SU-DHL-6 (cell line): ENCODE data around the gene ASGR2.

Source experiments
- H2AFZ ChIP-seq: fragments of 200-600 bp; sonication (generic); 2 replicates; pipeline ENCODE4 v1.6.1; 2014; ENCODE audit warnings: low read depth, mild to moderate bottlenecking, moderate library complexity, mixed read lengths, antibody characterized with exemption, low read length; ENCODE audit not compliant: severe bottlenecking
- H3F3A ChIP-seq: fragments of 200-600 bp; shearing (Covaris generic); 2 replicates; pipeline ENCODE4 v1.6.0; 2016; ENCODE audit warnings: antibody characterized with exemption, mild to moderate bottlenecking; ENCODE audit not compliant: insufficient read depth
- H3K27ac ChIP-seq: fragments of 200-600 bp; sonication (generic); 2 replicates; pipeline ENCODE4 v1.5.1; 2016; ENCODE audit warnings: low read depth, mild to moderate bottlenecking, low read length, moderate library complexity, mixed read lengths
- H3K27me3 ChIP-seq: fragments of 200-600 bp; sonication (generic), shearing (Covaris generic); 2 replicates; pipeline ENCODE4 v1.6.0; 2014; ENCODE audit warnings: mild to moderate bottlenecking, low read length
- H3K36me3 ChIP-seq: fragments of 200-600 bp; sonication (generic); 2 replicates; pipeline ENCODE4 v1.6.1; 2014; ENCODE audit warnings: mild to moderate bottlenecking, low read length, mixed read lengths
- H3K4me2 ChIP-seq: fragments of 300-600, 200-600 bp; shearing (Covaris generic), sonication (generic); 2 replicates; pipeline ENCODE4 v1.6.0; 2014; ENCODE audit warnings: low read length, low read depth, mild to moderate bottlenecking; ENCODE audit not compliant: poor library complexity, severe bottlenecking
- H3K4me3 ChIP-seq: fragments of 200-600 bp; sonication (generic); 2 replicates; pipeline ENCODE4 v1.5.1; 2014; ENCODE audit warnings: antibody characterized with exemption, low read length, mild to moderate bottlenecking, mixed read lengths; ENCODE audit not compliant: insufficient read depth, poor library complexity, severe bottlenecking
- H3K79me2 ChIP-seq: fragments of 200-600 bp; sonication (generic); 2 replicates; pipeline ENCODE4 v1.6.1; 2014; ENCODE audit warnings: mild to moderate bottlenecking, low read length, moderate library complexity; ENCODE audit not compliant: insufficient read depth
- H3K9ac ChIP-seq: fragments of 200-600 bp; sonication (generic); 2 replicates; pipeline ENCODE4 v1.7.0; 2014; ENCODE audit warnings: mild to moderate bottlenecking, low read length
- H3K9me2 ChIP-seq: fragments of 200-600 bp; sonication (generic); replicated peaks from 2 replicates; pipeline ENCODE4 v1.6.1; 2014; ENCODE audit warnings: low read length; ENCODE audit not compliant: insufficient read depth
- H3K9me3 ChIP-seq: fragments of 200-600 bp; sonication (generic); 2 replicates; pipeline ENCODE4 v1.6.1; 2014; ENCODE audit warnings: low read length, mixed read lengths; ENCODE audit not compliant: insufficient read depth
- H4K20me1 ChIP-seq: fragments of 200-600 bp; sonication (generic); 2 replicates; pipeline ENCODE4 v1.6.1; 2014; ENCODE audit warnings: low read depth, mild to moderate bottlenecking, antibody characterized with exemption, low read length, moderate library complexity, mixed read lengths
- EZH2phosphoT487 ChIP-seq: fragments of 200-600 bp; sonication (generic), shearing (Covaris generic); conservative IDR thresholded peaks from 2 replicates; pipeline ENCODE4 v1.6.1; 2018; ENCODE audit warnings: mild to moderate bottlenecking, antibody characterized with exemption, low read length, moderate library complexity, mixed read lengths
- TF ChIP-seq, protein P1 (sequence below): fragments of 200-600 bp; sonication (generic); IDR thresholded peaks from one replicate; pipeline ENCODE4 v1.5.1; 2017; ENCODE audit warnings: antibody characterized with exemption, mild to moderate bottlenecking, low read length, moderate library complexity; ENCODE audit not compliant: insufficient read depth, poor library complexity, severe bottlenecking

ASGR2 gene

DNA sequence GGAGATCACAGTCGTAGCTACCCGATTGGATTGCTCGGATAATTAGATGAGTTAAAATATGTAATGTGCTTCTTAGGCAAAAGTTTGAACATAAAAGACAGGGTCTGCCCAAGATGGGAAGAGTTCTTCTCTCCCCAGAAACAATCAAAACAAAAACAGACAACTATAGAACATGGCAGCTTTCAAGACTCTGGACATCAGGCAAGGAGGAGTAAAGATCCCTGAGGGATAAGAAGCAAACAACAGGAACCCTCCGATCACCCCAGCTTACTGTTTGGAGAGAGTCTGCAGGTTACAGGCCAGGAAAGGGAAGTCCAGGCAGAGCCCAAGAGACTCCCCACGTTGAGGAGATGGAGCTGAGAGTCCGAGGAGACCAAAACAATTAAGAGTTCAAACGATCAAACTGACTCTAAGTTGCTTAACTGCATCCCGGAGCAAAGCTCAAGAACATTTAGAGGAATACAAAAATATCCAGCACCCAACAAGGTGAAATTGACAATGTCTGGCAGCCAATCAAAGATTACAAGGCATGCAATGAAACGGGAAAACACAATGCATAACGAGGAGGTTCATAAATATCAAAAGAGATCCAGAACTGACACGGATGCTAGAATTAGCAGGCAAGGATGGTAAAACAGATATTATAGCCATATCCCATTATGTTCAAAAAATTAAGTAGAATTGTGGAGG is 3.9 kb downstream of the ASGR2 start:
- H4K20me1 ChIP-seq: no peaks in the 10 kb centered on the region
- H3K9ac ChIP-seq: no peak overlapping the region
- no peaks in the 10 kb centered on the region for H3K36me3 ChIP-seq
- H3K4me2 ChIP-seq: no peak overlapping the region
- no peak overlapping the region for H2AFZ ChIP-seq
- no peaks in the 10 kb centered on the region for H3K9me3 ChIP-seq
- no peaks in the 10 kb centered on the region for H3K9me2 ChIP-seq
- no peaks in the 10 kb centered on the region for H3F3A ChIP-seq
- no peaks in the 10 kb centered on the region for H3K79me2 ChIP-seq
- TF ChIP-seq, protein P1, sequence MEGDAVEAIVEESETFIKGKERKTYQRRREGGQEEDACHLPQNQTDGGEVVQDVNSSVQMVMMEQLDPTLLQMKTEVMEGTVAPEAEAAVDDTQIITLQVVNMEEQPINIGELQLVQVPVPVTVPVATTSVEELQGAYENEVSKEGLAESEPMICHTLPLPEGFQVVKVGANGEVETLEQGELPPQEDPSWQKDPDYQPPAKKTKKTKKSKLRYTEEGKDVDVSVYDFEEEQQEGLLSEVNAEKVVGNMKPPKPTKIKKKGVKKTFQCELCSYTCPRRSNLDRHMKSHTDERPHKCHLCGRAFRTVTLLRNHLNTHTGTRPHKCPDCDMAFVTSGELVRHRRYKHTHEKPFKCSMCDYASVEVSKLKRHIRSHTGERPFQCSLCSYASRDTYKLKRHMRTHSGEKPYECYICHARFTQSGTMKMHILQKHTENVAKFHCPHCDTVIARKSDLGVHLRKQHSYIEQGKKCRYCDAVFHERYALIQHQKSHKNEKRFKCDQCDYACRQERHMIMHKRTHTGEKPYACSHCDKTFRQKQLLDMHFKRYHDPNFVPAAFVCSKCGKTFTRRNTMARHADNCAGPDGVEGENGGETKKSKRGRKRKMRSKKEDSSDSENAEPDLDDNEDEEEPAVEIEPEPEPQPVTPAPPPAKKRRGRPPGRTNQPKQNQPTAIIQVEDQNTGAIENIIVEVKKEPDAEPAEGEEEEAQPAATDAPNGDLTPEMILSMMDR: no peak
- no peak for TF ChIP-seq EZH2phosphoT487
- no peak overlapping the region for H3K27ac ChIP-seq
- H3K4me3 ChIP-seq: no peak overlapping the region
- H3K27me3 ChIP-seq: no peaks in the 10 kb centered on the region

DNA sequence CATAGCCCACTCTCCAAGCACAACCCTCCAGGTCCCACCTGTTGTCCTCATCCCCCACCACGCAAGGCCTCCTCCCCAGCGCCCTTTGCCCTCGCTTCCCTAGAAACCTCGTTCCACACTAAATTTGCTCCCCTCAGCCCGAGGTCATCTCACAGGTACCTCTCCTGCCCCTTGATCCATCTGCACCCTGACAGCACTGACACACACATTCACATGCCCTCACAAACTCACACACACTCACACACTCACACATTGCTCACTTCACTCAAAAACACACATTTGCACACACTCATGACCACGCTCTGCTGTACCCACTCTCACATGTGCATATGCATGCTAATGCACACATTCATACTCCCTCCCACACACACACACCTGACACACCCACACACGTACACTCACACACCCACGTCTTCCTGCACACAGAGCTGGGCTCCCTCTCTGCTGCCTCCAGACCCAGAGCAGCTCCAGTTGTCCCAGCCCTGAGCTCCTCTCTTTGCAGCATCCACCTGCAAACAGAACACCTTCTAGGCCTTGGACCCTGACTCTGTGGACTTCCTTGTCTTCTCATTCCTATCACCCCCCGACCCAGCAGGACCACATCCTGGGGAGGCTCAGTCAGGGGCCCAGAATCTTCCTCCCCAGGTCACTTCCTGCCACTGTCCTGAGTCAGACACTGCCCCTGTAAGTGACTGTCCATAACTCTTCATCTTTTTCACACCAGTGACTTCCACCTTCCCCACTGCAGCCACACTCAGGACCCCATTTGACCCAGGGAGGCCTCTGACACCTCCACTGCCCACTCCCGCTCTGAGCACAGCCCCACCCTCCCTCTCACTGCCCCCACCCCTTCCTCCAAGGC is 4.9 kb downstream of the ASGR2 start:
- no peaks in the 10 kb centered on the region for H3K9me2 ChIP-seq
- H3K27ac ChIP-seq: no peak overlapping the region
- no peak for TF ChIP-seq EZH2phosphoT487
- TF ChIP-seq, protein P1: no peak
- no peak overlapping the region for H3K4me2 ChIP-seq
- no peaks in the 10 kb centered on the region for H3K27me3 ChIP-seq
- H3K4me3 ChIP-seq: no peak overlapping the region
- H3K9ac ChIP-seq: no peak overlapping the region
- H3K36me3 ChIP-seq: no peaks in the 10 kb centered on the region
- H4K20me1 ChIP-seq: no peaks in the 10 kb centered on the region
- H3K79me2 ChIP-seq: no peaks in the 10 kb centered on the region
- no peaks in the 10 kb centered on the region for H3F3A ChIP-seq
- no peak overlapping the region for H2AFZ ChIP-seq
- no peaks in the 10 kb centered on the region for H3K9me3 ChIP-seq

DNA sequence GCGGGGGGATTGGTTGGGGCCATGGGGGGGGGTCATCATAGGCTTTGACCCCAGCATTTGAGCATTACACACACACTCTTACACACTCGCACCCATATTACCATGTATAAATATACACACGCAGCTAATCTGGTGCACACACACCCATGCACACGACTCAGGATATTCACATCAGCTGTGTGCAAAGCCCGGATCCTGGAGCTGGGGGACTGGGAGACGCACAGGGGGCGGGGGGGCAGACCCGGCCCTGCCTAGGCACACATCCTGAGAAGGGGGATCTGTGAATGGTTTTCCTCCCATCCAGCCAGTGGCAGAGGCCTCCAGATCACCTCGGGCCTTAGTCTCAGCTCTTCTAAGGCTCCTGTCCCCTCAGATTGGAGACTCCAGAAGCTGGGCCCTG is 5.6 kb downstream of the ASGR2 start:
- Histone ChIP-seq H3K27ac (no peak overlapping the region), H3F3A (no peaks in the 10 kb centered on the region), H2AFZ (no peak overlapping the region), H3K27me3 (no peaks in the 10 kb centered on the region), H3K4me2 (no peak overlapping the region), H3K4me3 (no peak overlapping the region), H3K36me3 (no peaks in the 10 kb centered on the region), H3K9me2 (no peaks in the 10 kb centered on the region), H3K79me2 (no peaks in the 10 kb centered on the region), H3K9ac (no peak overlapping the region), H4K20me1 (no peaks in the 10 kb centered on the region), H3K9me3 (no peaks in the 10 kb centered on the region)
- TF ChIP-seq, protein P1: no peak
- no peak for TF ChIP-seq EZH2phosphoT487
